Coronary artery (tissue), 2 donors: ENCODE results near the gene TNFSF11.

Experiments used
- DNase-seq: peaks from one replicate; pipeline ENCODE4 v3.0.0-alpha.2; 2017; ENCODE audit warnings: low spot score
- H3K27ac ChIP-seq, 2 donors: fragments of 200-600 bp; sonication (generic); one replicate each; pipeline ENCODE4 v1.5.1; 2016 to 2019
- H3K4me3 ChIP-seq: fragments of 200-600 bp; sonication (generic); 2 replicates; pipeline ENCODE4 v1.5.1; 2016; ENCODE audit warnings: mild to moderate bottlenecking, moderate library complexity
- TF ChIP-seq, protein P1 (sequence below): fragments of 200-600 bp; sonication (generic); IDR thresholded peaks from one replicate; pipeline ENCODE4 v1.5.1; 2019; ENCODE audit warnings: antibody characterized with exemption

TNFSF11 gene

DNA sequence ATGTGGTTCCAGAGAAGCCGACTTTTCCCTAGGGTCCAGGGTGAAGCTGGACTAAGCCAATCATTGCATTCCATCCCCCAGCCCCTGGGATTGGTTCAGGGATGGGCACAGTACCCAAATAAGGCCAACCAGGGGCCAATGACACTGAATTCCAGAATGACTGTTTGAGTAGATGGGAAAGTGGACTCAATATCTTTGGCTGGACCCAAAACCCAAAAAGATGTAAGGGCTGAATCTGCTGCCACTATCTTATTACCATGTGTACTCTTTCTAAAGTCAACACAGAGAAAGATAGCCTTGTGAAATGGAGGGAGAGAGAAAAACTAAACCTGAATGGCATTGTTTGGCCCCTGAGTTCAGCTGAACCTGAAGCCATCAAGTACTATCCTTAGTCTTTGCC, 39.2 kb upstream of the TNFSF11 start:
- H3K4me3 ChIP-seq, result no peak overlapping the region
- no peak for DNase-seq
- no peak overlapping the region for H3K27ac ChIP-seq
- TF ChIP-seq, protein P1, sequence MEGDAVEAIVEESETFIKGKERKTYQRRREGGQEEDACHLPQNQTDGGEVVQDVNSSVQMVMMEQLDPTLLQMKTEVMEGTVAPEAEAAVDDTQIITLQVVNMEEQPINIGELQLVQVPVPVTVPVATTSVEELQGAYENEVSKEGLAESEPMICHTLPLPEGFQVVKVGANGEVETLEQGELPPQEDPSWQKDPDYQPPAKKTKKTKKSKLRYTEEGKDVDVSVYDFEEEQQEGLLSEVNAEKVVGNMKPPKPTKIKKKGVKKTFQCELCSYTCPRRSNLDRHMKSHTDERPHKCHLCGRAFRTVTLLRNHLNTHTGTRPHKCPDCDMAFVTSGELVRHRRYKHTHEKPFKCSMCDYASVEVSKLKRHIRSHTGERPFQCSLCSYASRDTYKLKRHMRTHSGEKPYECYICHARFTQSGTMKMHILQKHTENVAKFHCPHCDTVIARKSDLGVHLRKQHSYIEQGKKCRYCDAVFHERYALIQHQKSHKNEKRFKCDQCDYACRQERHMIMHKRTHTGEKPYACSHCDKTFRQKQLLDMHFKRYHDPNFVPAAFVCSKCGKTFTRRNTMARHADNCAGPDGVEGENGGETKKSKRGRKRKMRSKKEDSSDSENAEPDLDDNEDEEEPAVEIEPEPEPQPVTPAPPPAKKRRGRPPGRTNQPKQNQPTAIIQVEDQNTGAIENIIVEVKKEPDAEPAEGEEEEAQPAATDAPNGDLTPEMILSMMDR, result no peak

DNA sequence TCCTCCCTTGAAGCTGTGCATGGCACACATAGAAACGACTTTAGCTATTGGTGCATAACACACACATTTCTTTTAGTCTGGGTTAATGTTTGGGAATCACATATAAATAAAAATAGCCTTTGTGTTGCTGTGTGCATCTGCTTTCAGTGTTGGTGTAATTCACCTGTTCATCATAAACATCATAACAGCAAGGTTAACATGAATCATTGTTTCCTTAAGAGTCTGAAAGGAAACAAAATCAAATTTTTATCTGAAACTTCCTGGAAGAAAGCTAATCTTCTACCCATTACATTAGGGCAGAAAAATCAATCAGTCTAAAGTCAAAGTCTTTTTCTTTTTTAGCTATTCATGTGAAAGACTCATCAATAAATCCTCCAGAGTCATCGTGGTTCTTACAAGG, 35.0 kb upstream of the TNFSF11 start:
- Histone ChIP-seq H3K4me3 (no peak overlapping the region), H3K27ac (no peak overlapping the region)
- TF ChIP-seq, protein P1, result no peak
- no peak for DNase-seq

DNA sequence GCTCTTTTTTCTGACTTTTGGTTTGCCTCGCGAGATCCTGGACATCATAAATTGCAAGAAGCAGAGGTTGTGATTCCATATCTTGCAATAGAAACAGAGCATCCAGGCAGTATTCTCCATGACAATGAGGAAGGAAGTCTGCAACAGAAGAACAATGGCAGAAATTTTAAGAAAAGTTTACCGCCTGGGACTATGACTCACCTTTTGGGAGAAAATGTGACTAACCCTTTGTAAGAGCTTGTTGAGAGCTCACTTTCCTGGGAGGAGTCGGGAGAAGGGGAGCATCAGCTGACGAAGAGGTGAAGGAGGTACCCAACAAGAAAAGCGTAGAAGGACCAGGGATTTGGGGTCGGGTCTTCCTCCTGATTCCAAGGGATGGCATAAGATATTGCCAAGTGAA, 34.3 kb upstream of the TNFSF11 start:
- no peak overlapping the region for H3K4me3 ChIP-seq
- H3K27ac ChIP-seq, result no peak overlapping the region
- TF ChIP-seq, protein P1, result no peak
- no peak for DNase-seq

DNA sequence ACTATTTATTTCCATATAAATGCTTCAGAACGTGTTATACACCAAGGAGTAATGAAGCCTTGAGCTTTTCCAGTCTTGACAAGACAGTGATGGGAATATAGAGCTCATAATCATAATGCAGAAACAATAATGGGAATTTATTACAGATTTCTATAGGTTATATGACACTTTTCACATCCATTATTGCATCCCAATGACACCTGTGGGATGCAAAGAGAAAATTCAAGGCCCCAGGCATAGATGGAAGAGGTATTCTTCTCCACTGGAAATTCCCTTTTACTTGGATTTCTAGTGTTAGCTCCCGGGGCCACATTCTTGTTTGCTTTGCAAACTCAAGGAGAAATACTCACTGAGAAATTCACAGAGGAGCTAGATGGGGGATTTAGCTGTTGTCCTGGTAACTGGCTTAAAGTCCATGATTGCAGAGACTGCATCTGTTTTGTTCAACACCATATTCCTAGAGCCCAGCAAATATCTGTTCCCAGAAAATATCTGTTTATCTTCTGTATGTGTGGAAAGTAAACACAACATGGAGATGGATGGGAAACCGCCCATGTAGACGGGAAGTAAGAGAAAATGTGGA, 30.6 kb upstream of the TNFSF11 start:
- H3K27ac ChIP-seq, result no peak overlapping the region
- no peak for DNase-seq
- TF ChIP-seq, protein P1, result no peak
- no peak overlapping the region for H3K4me3 ChIP-seq

DNA sequence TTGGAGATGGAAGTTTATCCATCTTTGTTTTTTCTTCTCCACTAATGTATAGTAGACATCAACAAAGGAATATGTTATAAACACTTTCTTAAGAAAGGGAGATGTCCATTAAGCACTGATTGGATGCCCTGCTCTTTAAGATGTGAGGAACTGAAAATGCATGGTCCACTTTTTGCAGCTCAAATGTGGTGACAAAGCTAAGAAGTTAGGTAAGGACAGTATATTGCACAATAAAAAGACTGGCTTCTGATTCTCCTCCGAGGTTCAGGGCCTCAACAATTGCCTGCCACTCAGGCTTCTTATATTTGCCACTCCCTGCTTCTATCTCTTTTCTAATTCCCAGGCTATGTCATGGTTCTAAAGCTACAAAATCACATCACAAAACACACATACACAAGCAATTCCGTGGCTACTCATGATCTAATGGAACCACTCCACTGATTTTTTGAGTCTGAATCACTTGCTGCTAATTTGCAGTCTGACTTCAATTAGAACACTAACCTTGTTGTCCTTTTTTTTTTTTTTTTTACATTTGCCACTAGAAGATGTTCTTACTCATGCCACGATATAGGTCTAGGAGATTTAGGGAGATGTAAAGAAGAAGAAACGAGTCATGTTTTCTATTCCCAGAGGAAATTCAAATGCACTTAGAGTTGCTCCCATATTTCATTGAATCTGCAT, 29.6 kb upstream of the TNFSF11 start:
- TF ChIP-seq, protein P1, result no peak
- Histone ChIP-seq H3K4me3 (no peak overlapping the region), H3K27ac (no peak overlapping the region)
- no peak for DNase-seq

DNA sequence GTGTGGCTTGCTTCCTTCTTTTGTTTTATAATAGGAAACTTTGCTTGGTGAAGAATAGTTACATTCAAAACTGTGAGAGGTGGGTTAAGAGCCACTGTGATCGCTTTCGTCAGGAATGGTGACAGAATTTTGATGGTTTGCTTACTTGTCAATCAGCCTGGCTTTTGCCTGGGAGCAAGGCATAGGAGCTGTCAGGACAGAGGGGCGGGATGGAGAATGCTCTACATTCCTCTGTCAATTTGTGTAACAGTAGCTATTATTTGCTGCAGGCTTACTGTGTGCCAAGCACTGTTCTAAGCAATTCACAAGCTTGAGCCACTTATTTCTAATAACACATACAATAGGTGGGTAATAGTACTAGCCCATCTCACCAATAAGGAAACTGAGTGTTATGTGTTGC, 28.1 kb upstream of the TNFSF11 start:
- H3K27ac ChIP-seq, result no peak overlapping the region
- DNase-seq, result no peak
- no peak overlapping the region for H3K4me3 ChIP-seq
- TF ChIP-seq, protein P1, result no peak

DNA sequence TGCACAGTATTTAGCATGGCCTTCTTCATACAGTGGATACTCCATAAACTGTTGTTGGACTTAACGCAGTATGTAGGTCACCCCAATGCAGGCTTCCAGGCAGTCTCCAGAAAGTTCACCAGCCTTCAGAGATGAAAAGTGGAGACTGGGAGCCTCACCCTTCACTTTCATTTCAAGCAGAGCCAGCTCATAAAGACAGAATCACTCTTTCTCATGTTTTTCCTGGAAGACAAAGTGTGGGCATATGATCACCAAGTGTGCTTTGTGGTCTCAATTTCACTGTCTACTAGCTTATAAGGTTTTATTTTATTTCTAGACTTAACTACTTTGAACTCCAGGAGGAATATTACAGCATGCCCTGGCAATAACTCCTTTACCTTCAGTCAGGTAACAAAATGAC, 26.3 kb upstream of the TNFSF11 start:
- TF ChIP-seq, protein P1, result no peak
- H3K27ac ChIP-seq, result no peak overlapping the region

More for the DNA sequence above, 26.3 kb upstream of the TNFSF11 start:
- H3K4me3 ChIP-seq, result no peak overlapping the region
- DNase-seq, result no peak
